MG63 (cell line): ENCODE measurements around the gene SAMD3. TPM values are rescaled to one million over a fixed set of nuclear protein-coding genes. Genes with fewer than 3 reads are reported as not detected.
A peak's percentile ranks its signal among the peaks of the same experiment; 100 is the strongest.
"Not testable (repeated sequence)": the region's sequence is repeated elsewhere in the genome, so short reads cannot be mapped to it uniquely, and the experiment has no call there.

Experiments
- DNase-seq: peaks from one replicate; pipeline ENCODE4 v3.0.0-alpha.2; 2020
- H3K27me3 ChIP-seq: fragments of 250-450 bp; sonication (Bioruptor Pico); 2 replicates; pipeline ENCODE4 v1.5.1; 2020; ENCODE audit warnings: mild to moderate bottlenecking, moderate library complexity
- H3K36me3 ChIP-seq: fragments of 250-450 bp; sonication (Bioruptor Pico); 2 replicates; pipeline ENCODE4 v1.5.1; 2020; ENCODE audit warnings: mild to moderate bottlenecking, moderate library complexity
- H3K4me3 ChIP-seq: fragments of 250-450 bp; sonication (Bioruptor Pico); 2 replicates; pipeline ENCODE4 v1.5.1; 2020; ENCODE audit warnings: mild to moderate bottlenecking, moderate library complexity
- H3K9me3 ChIP-seq: fragments of 250-450 bp; sonication (Bioruptor Pico); 2 replicates; pipeline ENCODE4 v1.5.1; 2020; ENCODE audit warnings: mild to moderate bottlenecking, moderate library complexity
- total RNA-seq: library from RNA; depleted of rRNA; stranded (reverse); fragments of >200 nt; shearing (Covaris generic); gene quantifications from 2 replicates; pipeline ENCODE4 v1.2.3, GENCODE V29; 2014; ENCODE audit warnings: low replicate concordance

SAMD3 gene
- total RNA-seq, 1 experiment from 2014 or later, result not detected

DNA sequence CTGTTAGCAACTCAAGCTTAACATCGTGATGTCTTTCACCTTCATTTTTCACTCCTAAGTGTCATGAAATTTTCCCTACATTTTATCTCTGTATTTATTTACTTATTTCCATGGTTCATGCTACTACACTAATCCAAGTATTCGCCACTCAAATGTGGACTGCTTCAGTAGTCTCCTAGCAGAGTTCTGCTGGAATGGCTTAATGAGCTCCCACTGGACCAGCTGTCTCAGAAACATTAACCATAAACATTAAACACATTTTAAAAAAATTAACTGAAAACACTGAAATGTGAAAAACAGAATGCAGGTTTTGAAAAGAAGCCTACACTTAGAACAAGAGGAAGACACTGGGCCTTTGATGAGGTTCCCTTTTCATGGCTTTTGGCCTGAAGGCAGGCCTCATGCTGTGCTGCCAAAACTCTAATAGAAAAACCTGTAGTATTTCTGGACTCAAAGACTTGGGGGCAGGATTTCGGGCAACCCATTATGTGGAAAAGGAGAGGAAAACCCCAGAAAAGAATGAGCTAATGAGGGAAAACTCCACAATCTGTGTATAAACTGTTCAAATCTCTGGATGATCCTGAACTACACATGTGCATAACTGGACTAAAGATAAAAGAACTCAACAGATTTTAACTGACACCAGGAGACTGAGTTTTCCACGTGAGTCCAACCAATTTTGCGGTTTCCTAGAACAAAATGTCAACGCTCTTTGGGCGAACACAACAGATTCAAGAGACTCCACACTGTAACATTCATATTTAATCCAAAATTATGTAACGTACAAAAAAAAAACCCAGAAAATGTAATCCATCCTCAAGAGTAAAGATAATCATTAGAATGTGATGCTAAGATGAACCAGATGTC, 33.0 kb downstream of the SAMD3 start:
- Histone ChIP-seq H3K9me3 (no peaks in the 10 kb centered on the region), H3K36me3 (no peaks in the 10 kb centered on the region), H3K4me3 (no peak overlapping the region), H3K27me3 (no peaks in the 10 kb centered on the region)
- no peak for DNase-seq

DNA sequence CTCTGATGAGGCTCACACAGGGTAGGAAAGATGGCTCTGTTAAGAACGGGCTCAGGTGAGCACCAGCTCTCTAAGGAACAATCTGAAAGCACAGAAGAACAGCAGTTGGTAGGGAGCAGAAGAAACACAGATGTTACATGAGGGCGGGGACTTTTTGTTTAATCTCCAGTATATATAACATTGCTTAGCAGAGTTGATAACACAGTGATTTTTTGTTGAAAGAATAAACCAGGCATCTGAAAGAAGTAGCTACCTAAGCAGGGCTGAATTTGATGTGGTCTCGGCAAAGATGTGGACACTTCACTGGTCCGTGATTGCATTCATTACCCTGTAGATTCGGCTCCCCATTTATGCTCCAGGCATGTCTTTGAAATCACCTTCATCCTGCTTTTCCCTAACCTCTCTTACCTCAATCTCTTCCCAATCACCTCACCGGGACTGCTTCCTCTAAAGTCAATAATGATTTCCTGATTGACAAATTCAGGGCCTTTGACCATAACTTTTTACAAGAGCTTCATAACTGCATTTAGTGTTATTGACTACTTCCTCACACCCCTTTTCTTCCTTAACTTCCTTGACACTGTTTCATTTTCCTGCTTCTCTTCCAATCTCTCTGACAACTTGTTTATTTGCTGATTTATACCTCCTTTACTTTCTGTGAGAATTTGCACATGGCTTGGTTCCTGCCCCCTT, 34.4 kb downstream of the SAMD3 start:
- H3K9me3 ChIP-seq, result no peaks in the 10 kb centered on the region
- H3K27me3 ChIP-seq, result no peaks in the 10 kb centered on the region
- no peaks in the 10 kb centered on the region for H3K36me3 ChIP-seq
- no peak overlapping the region for H3K4me3 ChIP-seq
- no peak for DNase-seq

DNA sequence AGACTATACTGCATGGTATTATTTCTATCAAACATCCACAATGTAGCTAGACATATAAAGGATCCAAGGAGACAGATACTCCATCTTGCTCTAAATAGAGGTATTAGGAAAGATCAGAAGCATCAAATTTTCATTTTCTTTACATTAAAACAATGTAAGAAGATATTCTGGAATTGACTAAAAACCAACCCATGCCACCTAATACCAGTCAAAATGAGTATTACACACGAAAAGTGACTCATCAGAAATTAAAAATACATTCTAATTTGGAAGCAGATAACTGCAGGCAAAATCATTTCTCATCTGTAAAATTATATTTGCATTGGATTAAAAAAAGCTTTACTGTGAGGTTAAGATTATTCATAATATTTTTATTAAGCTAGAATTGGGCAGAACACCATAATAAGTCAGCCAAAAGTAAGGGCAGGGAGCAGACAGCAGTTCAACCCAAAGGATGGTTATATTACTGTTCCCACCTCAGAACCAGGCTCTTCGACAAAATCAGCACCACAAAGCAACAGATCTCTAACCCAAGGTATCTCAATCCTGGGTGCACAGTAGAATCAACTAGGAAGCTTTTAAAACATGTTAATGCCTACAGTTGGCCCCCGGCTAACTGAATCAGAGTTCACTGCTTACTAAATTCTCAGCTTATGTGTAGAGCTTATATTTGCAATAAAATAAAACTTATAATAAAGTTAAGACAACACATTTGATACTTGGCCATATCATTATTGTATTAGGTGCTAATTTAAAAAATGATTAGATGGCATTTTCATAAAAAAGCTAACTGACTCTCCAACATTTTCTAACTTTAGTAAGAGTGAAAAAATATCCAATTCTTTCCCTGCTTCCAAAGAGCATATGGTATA, 35.2 kb downstream of the SAMD3 start:
- no peak overlapping the region for H3K4me3 ChIP-seq
- no peaks in the 10 kb centered on the region for H3K36me3 ChIP-seq
- H3K9me3 ChIP-seq, result no peaks in the 10 kb centered on the region
- H3K27me3 ChIP-seq, result no peaks in the 10 kb centered on the region
- DNase-seq, result no peak

DNA sequence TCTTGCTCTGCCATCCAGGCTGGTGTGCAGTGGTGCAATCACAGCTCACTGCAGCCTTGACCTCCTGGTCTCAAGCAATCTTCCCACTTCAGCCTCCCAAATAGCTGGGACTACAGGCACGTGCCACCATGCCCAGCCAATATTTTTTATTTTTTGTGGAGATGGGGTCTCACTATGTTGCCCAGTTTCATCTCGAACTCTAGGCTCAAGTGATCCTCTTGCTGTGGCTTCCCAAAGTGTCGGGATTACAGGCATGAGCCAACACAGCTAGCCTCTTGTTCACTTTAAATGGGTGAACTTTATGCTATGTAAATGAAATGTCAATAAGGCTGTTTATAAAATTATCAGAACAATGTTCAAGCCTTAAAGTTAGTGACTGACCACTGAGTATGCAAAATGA, 37.1 kb downstream of the SAMD3 start:
- Histone ChIP-seq H3K4me3 (no peak overlapping the region), H3K9me3 (no peaks in the 10 kb centered on the region), H3K27me3 (no peaks in the 10 kb centered on the region), H3K36me3 (no peaks in the 10 kb centered on the region)
- DNase-seq, result no peak

DNA sequence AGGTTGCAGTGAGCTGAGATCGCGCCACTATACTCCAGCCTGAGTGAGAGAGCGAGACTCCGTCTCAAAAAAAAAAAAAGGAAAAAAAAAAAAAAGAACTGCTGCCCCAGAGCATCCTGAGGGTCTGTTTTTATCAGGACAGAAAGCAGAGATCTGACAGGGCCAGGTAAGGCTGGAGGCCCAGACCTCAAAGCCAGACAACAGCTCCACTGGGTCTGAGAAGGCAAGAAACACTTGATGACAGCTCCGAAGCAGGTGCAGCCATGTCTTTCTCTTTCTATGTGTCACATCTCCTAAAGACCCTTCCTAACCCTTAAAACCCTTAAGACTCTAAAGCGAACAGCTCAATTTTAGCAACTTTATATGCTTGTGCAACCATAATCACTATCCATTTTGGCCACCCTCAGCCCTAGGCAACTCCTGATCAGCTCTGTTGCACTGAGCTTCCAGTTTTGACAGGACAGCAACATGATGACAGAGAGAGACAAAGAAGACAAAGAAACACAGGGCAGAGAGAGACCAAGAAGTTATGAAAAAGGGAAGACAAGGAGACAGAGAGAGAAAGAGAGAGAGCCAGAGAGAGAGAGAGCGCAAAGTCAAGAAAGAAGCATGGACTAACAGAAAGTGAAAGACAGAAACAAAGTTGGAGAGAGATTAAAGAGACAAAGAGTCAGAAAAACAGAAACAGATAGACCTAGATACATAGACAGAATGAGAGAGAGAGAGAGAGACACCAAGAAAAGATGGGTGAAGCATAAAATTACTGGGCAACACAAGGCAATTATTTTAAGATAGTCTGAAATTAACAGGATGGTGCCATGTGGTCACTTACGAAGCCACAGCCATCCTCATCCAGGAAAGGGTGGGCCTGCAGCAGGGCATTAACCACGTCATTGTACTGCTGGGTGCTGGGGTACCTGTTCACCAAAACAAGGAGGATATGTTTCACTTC, 39.2 kb downstream of the SAMD3 start:
- no peak for DNase-seq
- Histone ChIP-seq H3K36me3 (no peaks in the 10 kb centered on the region), H3K27me3 (no peaks in the 10 kb centered on the region), H3K9me3 (no peaks in the 10 kb centered on the region), H3K4me3 (no peak overlapping the region)

DNA sequence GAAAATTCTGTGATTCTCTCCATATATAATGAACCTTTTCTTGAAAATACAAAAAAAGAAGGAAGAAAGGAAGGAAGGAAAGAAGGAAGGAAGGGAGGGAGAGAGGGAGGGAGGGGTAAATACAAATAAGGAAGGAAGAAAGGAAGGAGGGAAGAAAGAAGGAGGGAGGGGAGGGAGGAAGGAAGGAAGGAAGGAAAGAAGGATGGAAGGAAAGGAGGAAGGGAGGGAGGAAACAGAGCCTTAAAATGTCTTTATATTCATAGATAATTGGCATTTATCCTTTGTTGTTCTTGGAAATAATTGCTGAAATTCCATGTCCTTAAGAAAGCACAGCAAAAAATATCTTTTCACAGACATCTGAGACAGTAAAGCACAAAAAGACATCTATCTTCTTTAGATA, 40.3 kb downstream of the SAMD3 start:
- H3K4me3 ChIP-seq, result no peak overlapping the region
- no peaks in the 10 kb centered on the region for H3K36me3 ChIP-seq
- H3K9me3 ChIP-seq, result no peaks in the 10 kb centered on the region
- H3K27me3 ChIP-seq, result no peaks in the 10 kb centered on the region
- no peak for DNase-seq

DNA sequence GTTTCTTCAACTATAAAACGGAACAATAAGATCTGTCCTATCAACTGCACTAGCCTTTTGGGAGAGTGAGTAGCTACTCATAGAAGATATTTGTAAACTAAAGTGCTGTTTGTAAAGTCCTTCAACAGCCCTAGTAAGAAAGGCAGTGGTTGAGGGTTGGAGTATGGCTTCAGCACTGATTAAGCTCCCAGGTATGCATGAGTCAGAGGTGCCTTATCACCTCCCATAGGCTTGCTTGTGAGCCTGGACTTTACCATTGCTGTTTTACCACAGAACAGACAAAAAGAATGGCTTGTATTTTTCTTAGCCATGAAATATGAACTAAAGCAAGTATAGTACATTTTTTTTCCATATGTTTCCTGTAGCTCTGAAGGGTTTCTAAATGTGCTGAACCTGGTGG, 44.1 kb downstream of the SAMD3 start:
- no peak overlapping the region for H3K4me3 ChIP-seq
- H3K27me3 ChIP-seq, result no peaks in the 10 kb centered on the region
- H3K9me3 ChIP-seq, result no peaks in the 10 kb centered on the region
- DNase-seq, result peak; percentile 75
- no peaks in the 10 kb centered on the region for H3K36me3 ChIP-seq

DNA sequence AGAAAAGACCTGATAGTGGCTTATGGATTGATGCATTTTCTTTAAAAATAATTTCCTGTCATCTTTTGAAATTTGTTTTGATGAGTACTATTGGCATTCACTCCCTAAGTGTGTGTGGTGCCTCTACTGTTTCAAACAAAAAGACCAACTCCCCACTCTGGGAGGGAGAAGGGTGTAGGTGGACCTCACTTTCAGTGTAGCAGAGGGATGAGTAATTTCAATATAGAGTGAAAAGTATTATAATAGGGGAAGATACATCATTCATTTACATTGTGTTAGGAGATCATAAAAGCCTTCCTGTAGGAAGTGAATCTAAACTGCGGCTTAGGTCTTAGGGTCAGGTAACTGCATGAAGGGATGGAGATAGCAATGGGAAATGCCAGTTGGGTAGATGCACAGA, 46.4 kb downstream of the SAMD3 start:
- Histone ChIP-seq H3K36me3 (no peaks in the 10 kb centered on the region), H3K9me3 (no peaks in the 10 kb centered on the region), H3K27me3 (no peaks in the 10 kb centered on the region), H3K4me3 (no peak overlapping the region)
- DNase-seq, result no peak

DNA sequence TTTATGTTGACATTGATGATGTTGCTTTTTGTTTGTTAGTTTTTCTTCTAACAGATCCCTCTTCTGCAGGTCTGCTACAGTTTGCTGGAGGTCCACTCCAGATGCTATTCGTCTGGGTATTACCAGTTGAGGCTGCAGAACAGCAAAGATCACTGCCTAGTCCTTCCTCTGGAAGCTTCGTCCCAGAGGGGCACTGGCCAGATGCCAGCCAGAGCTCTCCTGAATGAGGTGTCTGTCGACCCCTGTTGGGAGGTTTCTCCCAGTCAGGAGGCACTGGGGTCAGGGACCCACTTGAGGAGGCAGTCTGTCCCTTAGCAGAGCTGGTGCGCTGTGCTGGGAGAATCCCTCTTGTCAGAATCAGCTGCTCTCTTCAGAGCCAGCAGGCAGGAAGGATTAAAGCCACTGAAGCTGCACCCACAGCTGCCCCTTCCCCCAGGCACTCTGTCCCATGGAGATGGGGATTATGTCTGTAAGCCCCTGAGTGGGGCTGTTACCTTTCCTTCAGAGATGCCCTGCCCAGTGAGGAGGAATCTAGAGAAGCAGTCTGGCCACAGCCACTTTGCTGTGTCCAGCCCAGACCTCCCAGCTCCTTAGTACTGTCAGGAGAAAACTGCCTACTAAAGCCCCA, 49.3 kb downstream of the SAMD3 start:
- DNase-seq, H3K4me3 ChIP-seq, H3K9me3 ChIP-seq, H3K36me3 ChIP-seq, H3K27me3 ChIP-seq: not testable (repeated sequence)

DNA sequence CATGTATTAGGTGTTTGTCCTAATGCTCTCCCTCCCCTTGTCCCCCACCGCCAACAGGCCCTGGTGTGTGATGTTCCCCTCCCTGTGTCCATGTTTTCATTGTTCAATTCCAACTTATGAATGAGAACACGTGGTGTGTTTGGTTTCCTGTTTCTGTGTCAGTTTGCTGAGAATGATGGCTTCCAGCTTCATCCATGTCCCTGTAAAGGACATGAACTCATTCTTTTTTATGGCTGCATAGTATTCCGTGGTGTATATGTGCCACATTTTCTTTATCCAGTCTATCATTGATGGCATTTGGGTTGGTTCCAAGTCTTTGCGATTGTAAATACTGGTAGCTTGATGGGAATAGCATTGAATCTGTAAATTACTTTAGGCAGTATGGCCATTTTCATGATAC, 52.6 kb downstream of the SAMD3 start:
- not testable (repeated sequence) for DNase-seq, H3K36me3 ChIP-seq, H3K27me3 ChIP-seq

DNA sequence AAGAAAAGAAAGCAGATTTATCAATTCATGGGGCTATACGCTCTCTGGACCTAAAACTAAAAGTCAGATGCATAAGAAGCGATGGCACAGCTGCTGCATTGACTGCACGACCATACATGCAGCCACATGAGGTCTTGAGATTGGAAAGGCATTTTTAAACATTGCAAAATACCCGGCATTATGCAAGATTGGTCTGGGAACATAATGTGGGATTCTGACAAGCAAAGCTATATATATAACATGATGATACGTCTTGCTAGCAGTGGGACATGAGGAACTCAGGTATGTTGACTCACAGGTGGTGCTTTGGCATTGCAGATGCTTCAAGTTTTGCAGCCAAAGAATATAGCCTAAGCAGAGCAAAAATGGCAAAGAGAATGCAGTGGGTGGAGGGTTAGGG, 55.1 kb downstream of the SAMD3 start:
- Histone ChIP-seq H3K9me3 (no peaks in the 10 kb centered on the region), H3K4me3 (no peak overlapping the region), H3K36me3 (no peaks in the 10 kb centered on the region), H3K27me3 (no peaks in the 10 kb centered on the region)
- DNase-seq, result no peak

More for the DNA sequence above, 52.6 kb downstream of the SAMD3 start:
- not testable (repeated sequence) for H3K9me3 ChIP-seq, H3K4me3 ChIP-seq

DNA sequence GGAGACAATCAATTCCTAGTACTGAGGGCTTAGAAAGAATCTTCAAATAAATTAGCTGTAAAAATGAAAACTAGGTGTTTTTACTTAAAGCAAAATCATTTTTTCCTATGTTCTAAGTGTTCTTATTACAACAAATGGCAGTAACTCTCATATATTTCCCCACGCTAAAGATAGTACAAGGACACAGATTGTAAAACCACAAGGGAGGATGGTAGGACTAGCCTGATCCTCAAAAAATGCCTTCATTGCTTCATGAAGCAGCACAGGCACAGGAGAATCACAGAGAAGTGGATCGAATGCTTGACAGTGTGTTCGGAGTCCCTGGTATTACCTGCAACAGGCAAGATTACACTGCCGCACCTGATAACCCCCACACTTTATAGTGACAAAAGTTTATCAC, 58.5 kb downstream of the SAMD3 start:
- no peaks in the 10 kb centered on the region for H3K36me3 ChIP-seq
- no peaks in the 10 kb centered on the region for H3K27me3 ChIP-seq
- 0 out of 2 replicates have a peak, but pooled peaks cover 1% of the 10 kb centered on the region for H3K9me3 ChIP-seq
- no peak for DNase-seq
- H3K4me3 ChIP-seq, result no peak overlapping the region

DNA sequence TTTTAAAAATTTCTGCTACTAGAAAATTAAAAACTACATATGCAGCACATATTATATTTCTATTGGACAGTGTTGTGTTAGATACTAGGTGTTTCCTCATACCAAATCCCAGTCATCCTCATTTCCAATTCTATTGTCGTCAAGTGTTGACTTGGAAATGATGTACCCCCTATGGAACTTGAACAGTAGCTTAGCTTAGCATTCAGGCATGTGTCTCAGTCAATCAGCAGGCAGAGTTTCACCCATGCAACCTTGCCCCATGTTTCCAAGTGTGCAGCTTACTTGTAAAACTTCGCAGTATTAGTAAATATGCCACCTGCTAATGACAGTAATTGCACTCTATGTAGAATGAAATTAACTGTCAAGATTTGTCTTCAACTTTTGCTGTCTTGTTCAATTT, 59.5 kb downstream of the SAMD3 start:
- Histone ChIP-seq H3K4me3 (no peak overlapping the region), H3K9me3 (0 out of 2 replicates have a peak, but pooled peaks cover 5% of the 10 kb centered on the region)
- DNase-seq, result no peak

DNA sequence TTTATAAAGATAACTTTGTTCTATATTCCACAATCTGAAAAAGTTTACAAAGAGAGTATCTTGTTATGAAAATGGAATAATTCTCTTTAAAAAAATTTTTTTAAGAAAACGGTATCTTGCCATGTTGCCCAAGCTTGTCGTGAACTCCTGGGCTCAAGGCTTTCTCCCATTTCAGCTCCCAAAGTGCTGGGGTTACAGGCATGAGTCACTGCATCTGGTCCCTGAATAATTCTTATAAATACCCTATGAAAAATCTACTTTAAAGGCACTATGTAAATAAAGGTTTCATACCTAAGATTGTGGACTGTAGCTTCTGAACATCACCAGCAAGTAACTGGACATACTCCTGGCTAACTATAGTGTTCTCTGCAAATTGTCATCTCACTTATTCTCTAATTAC, 60.3 kb downstream of the SAMD3 start:
- H3K4me3 ChIP-seq, result no peak overlapping the region
- H3K9me3 ChIP-seq, result 0 out of 2 replicates have a peak, but pooled peaks cover 5% of the 10 kb centered on the region
- H3K27me3 ChIP-seq, result no peaks in the 10 kb centered on the region
- no peak for DNase-seq
- no peaks in the 10 kb centered on the region for H3K36me3 ChIP-seq

More for the DNA sequence above, 59.5 kb downstream of the SAMD3 start:
- no peaks in the 10 kb centered on the region for H3K36me3 ChIP-seq
- no peaks in the 10 kb centered on the region for H3K27me3 ChIP-seq

DNA sequence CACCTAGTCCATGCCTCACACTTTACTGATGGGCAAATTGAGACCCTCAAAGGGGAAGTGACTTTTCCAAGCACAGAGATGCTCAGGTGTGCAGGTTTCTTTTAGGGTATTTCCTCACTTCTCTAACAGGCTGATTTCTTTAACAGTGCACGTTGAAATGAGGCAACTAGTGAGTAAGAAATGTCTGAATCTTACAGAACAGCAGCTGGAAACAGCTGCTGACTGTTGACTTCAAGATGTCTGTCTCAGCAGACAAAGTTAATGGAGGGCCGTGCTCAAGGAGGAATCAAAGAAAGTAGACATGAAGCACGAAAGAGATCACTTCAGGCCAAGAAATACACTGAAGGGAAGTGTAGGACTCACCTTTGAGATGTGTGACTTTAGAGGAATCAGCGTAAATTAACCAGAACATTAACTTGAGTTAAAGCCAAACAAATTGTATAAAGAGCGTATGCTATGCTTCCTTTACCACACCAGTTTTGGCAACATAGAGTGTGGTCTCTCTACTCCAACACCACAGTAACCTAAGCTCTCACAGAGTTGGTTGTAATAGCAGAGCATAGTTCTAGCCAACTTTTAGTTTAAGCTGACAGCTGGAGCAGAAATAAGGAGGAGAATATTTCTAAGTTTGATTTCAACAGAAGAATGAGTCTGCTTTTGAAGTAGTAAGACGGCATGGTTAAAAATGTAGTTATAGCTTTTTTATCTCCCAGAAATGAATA, 60.9 kb downstream of the SAMD3 start:
- Histone ChIP-seq H3K36me3 (no peaks in the 10 kb centered on the region), H3K9me3 (0 out of 2 replicates have a peak, but pooled peaks cover 5% of the 10 kb centered on the region), H3K27me3 (no peaks in the 10 kb centered on the region), H3K4me3 (no peak overlapping the region)
- peak; percentile 40 for DNase-seq
